ENCODE results near the gene FAM13B. TPM values are rescaled to one million over a fixed set of nuclear protein-coding genes. Genes with fewer than 3 reads are reported as not detected.

The FAM13B gene
- total RNA-seq, 4 donors from 2014 or later = 21.9 to 92.4 (median 32.7) TPM

GRCh38 chr5:138024117-138024516 lies 8.8 kb downstream of the FAM13B start:
- DNase-seq = no peak
- Histone ChIP-seq H3K9me3 (no peaks in the 10 kb centered on the region), H3K27ac (no peak overlapping the region), H3K27me3 (no peaks in the 10 kb centered on the region), H3K4me3 (no peak overlapping the region), H3K36me3 (peaks cover 0 to 15% (median 0%) of the 10 kb centered on the region in 3 donors), H3K4me1 (peaks cover 0 to 4% (median under 1%) of the 10 kb centered on the region in 4 donors)
- TF ChIP-seq POLR2A (IDR thresholded peaks at IDR 0.05) = no peak
- TF ChIP-seq CTCF (IDR thresholded peaks at IDR 0.05) = no peak

GRCh38 chr5:138022912-138023311 lies 10.0 kb downstream of the FAM13B start:
- Histone ChIP-seq H3K27me3 (no peaks in the 10 kb centered on the region), H3K4me1 (peaks cover 0 to 4% (median 0%) of the 10 kb centered on the region in 4 donors), H3K36me3 (peaks cover 0 to 19% (median 0%) of the 10 kb centered on the region in 3 donors), H3K27ac (no peak overlapping the region), H3K4me3 (no peak overlapping the region), H3K9me3 (no peaks in the 10 kb centered on the region)
- DNase-seq = no peak
- TF ChIP-seq CTCF (IDR thresholded peaks at IDR 0.05) = no peak
- TF ChIP-seq POLR2A (IDR thresholded peaks at IDR 0.05) = no peak

- no peaks in the 10 kb centered on the region for H3K9me3 ChIP-seq
- no peak for TF ChIP-seq POLR2A (IDR thresholded peaks at IDR 0.05)
- no peak for TF ChIP-seq CTCF (IDR thresholded peaks at IDR 0.05)
- H3K36me3 ChIP-seq = peaks cover 0 to 22% (median 0%) of the 10 kb centered on the region in 3 donors
- DNase-seq = no peak
- H3K4me3 ChIP-seq = no peak overlapping the region
- H3K27ac ChIP-seq = no peak overlapping the region
- H3K4me1 ChIP-seq = peaks cover 0 to 4% (median 0%) of the 10 kb centered on the region in 4 donors
- H3K27me3 ChIP-seq = no peaks in the 10 kb centered on the region
These were observed 11.1 kb downstream of the FAM13B start for GRCh38 chr5:138021771-138022170.

- no peaks in the 10 kb centered on the region for H3K9me3 ChIP-seq
- no peak overlapping the region for H3K4me3 ChIP-seq
- TF ChIP-seq POLR2A (IDR thresholded peaks at IDR 0.05) (no peak), CTCF (IDR thresholded peaks at IDR 0.05) (no peak)
- DNase-seq = no peak
- H3K36me3 ChIP-seq = peaks cover 0 to 34% (median 0%) of the 10 kb centered on the region in 3 donors
- no peaks in the 10 kb centered on the region for H3K27me3 ChIP-seq
- no peaks in the 10 kb centered on the region for H3K4me1 ChIP-seq
- no peak overlapping the region for H3K27ac ChIP-seq
These were observed 14.0 kb downstream of the FAM13B start for GRCh38 chr5:138018849-138019248.

- TF ChIP-seq POLR2A (IDR thresholded peaks at IDR 0.05) = no peak
- TF ChIP-seq CTCF (IDR thresholded peaks at IDR 0.05) = no peak
- no peaks in the 10 kb centered on the region for H3K9me3 ChIP-seq
- H3K4me3 ChIP-seq = no peak overlapping the region
- no peaks in the 10 kb centered on the region for H3K27me3 ChIP-seq
- H3K4me1 ChIP-seq = no peaks in the 10 kb centered on the region
- no peak for DNase-seq
- H3K36me3 ChIP-seq = peaks cover 0 to 32% (median 0%) of the 10 kb centered on the region in 3 donors
- no peak overlapping the region for H3K27ac ChIP-seq
These were observed 17.0 kb downstream of the FAM13B start for GRCh38 chr5:138015916-138016315.

- H3K36me3 ChIP-seq = peaks cover 0 to 49% (median 0%) of the 10 kb centered on the region in 3 donors
- H3K4me1 ChIP-seq = no peaks in the 10 kb centered on the region
- no peak overlapping the region for H3K27ac ChIP-seq
- no peaks in the 10 kb centered on the region for H3K27me3 ChIP-seq
- no peaks in the 10 kb centered on the region for H3K9me3 ChIP-seq
- no peak for TF ChIP-seq CTCF (IDR thresholded peaks at IDR 0.05)
- no peak overlapping the region for H3K4me3 ChIP-seq
- DNase-seq = no peak
These were observed 20.9 kb downstream of the FAM13B start for GRCh38 chr5:138011991-138012390.

Data from Peyer's patch (tissue), 4 donors.